Panc1 (cell line): ENCODE measurements around the gene USH1C. TPM values are rescaled to one million over a fixed set of nuclear protein-coding genes. Genes with fewer than 3 reads are reported as not detected.

ENCODE experiments used
- ATAC-seq: fragments of 200-7000 bp; cut with Tn5 transposase; 2 replicates; pipeline ENCODE4 v1.9.1; 2020; ENCODE audit warnings: mild to moderate bottlenecking, moderate library complexity
- BruUV-seq: library from RNA; stranded (reverse); fragments of 400-500 nt; replicated peaks from 2 replicates; lab custom pipeline; 2021; lab: Mats Ljungman, UMichigan
- CTCF ChIA-PET: fragments of 300-600 bp; sonication (Branson Sonifier 250); formaldehyde crosslinking; loops from one replicate; lab custom pipeline; 2022; ENCODE audit warnings: antibody characterized with exemption; lab: Charles Lee
- POLR2A ChIA-PET: fragments of 300-600 bp; sonication (Branson Sonifier 250); formaldehyde crosslinking; loops from one replicate; lab custom pipeline; 2022; ENCODE audit warnings: antibody characterized with exemption; lab: Charles Lee
- DNase-seq: peaks from one replicate; pipeline ENCODE4 v3.0.0-alpha.2; 2010; ENCODE audit warnings: low read depth, low spot score
- H3K27ac ChIP-seq: 2 replicates; pipeline ENCODE4 v1.5.1; 2011; ENCODE audit warnings: mild to moderate bottlenecking, low read length, inconsistent platforms
- H3K27me3 ChIP-seq: fragments of 200-500 bp; sonication (Bioruptor generic); 2 replicates; pipeline ENCODE4 v1.6.0; 2014; ENCODE audit warnings: low read length, inconsistent platforms; ENCODE audit not compliant: control insufficient read depth, insufficient read depth
- H3K36me3 ChIP-seq: fragments of 200-500 bp; sonication (Bioruptor generic); 2 replicates; pipeline ENCODE4 v1.5.1; 2014; ENCODE audit warnings: inconsistent platforms, mild to moderate bottlenecking, low read length, moderate library complexity; ENCODE audit not compliant: control insufficient read depth, insufficient read depth
- H3K4me1 ChIP-seq: 2 replicates; pipeline ENCODE4 v1.5.1; 2011; ENCODE audit warnings: inconsistent platforms, mild to moderate bottlenecking, low read length, moderate library complexity; ENCODE audit not compliant: control insufficient read depth, insufficient read depth
- H3K4me3 ChIP-seq, 2 experiments: 2 replicates each; pipeline ENCODE4 v1.5.1; 2011 to 2012; ENCODE audit warnings: low read depth in 2 of 2, low read length in 2 of 2, mild to moderate bottlenecking in 2 of 2, inconsistent platforms in 1 of 2, moderate library complexity in 1 of 2
- H3K9me3 ChIP-seq: fragments of 200-500 bp; sonication (Bioruptor generic); 2 replicates; pipeline ENCODE4 v1.5.1; 2014; ENCODE audit warnings: low read depth, mild to moderate bottlenecking, inconsistent platforms, low read length, moderate library complexity; ENCODE audit not compliant: control insufficient read depth, insufficient read depth
- POLR2AphosphoS5 ChIP-seq: IDR thresholded peaks from 2 replicates; pipeline ENCODE4 v1.6.1; 2012; ENCODE audit warnings: mild to moderate bottlenecking, low read depth, low read length, moderate library complexity
- SIN3A ChIP-seq: IDR thresholded peaks from 2 replicates; pipeline ENCODE4 v1.6.1; 2012; ENCODE audit warnings: low read depth, mild to moderate bottlenecking, low read length, moderate library complexity, borderline replicate concordance; ENCODE audit not compliant: insufficient read depth
- TCF7L2 ChIP-seq: IDR thresholded peaks from 2 replicates; pipeline ENCODE4 v1.6.1; 2011; ENCODE audit warnings: mild to moderate bottlenecking, low read depth, low read length, inconsistent platforms
- in situ Hi-C: cut with HindIII; loops from 2 replicates; pipeline ENCODE4 v1.10.0; 2016; ENCODE audit warnings: low sequenced_read_pairs, low pct_unique_long_range_greater_than_20kb
- intact Hi-C: fragments of 100-400 bp; cut with micrococcal nuclease; formaldehyde crosslinking; loops from one replicate; pipeline ENCODE4 v1.10.0; 2022; ENCODE audit not compliant: unreplicated experiment
- total RNA-seq: library from RNA; stranded (reverse); gene quantifications from one replicate; pipeline ENCODE4 v1.2.1, GENCODE V29; 2021; ENCODE audit not compliant: unreplicated experiment
- TF ChIP-seq, protein P1 (sequence below): fragments of 450-650 bp; IDR thresholded peaks from 2 replicates; pipeline ENCODE4 v1.5.1; 2017; ENCODE audit warnings: mild to moderate bottlenecking
- TF ChIP-seq, protein P2 (sequence below), 2 experiments: IDR thresholded peaks; 2 replicates each; pipeline ENCODE4 v1.6.1; 2011 to 2012; ENCODE audit warnings: low read depth in 2 of 2, control low read depth in 1 of 2, low read length in 1 of 2, mild to moderate bottlenecking in 1 of 2, moderate library complexity in 1 of 2; ENCODE audit not compliant: insufficient read depth in 1 of 2

Gene USH1C
- total RNA-seq, 1 experiment from 2014 or later: not detected

DNA sequence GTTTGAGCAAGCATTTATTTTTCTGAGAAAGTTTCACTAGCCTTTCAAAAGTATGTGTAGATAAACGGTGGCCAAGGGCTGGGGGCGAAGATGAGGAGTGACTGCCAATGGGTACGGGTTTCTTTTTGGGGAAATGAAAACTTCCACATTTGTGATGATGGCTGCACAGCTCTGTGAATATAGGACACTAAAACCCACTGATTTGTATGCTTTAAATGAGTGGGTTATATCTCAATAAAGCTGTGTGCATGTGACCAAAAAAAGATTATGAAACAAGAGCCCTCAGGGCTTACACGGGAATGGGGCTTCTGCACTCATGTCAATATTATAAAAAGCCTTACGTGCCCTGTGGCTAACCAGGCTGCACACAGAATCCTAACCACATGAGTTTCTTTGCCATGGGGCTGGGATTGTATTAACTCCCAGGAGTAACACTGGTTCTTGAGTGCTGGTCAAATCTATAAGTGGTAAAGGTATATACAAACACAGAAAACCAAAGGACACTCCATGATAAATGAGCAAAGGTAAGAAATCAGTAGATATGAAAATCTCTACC, 98.9 kb downstream of the USH1C start:
- Histone ChIP-seq H3K36me3 (no peaks in the 10 kb centered on the region), H3K4me3 (no peak overlapping the region), H3K27ac (no peak overlapping the region), H3K27me3 (no peaks in the 10 kb centered on the region), H3K9me3 (no peaks in the 10 kb centered on the region), H3K4me1 (no peaks in the 10 kb centered on the region)
- POLR2A ChIA-PET: interaction anchor here (0.7 kb wide), 1 partner anchor 34 kb away, joined by 4 read pairs; no protein-coding TSS in a partner anchor
- intact Hi-C loops (no loop called here), in situ Hi-C loops (no loop called here)
- TF ChIP-seq, protein P1, sequence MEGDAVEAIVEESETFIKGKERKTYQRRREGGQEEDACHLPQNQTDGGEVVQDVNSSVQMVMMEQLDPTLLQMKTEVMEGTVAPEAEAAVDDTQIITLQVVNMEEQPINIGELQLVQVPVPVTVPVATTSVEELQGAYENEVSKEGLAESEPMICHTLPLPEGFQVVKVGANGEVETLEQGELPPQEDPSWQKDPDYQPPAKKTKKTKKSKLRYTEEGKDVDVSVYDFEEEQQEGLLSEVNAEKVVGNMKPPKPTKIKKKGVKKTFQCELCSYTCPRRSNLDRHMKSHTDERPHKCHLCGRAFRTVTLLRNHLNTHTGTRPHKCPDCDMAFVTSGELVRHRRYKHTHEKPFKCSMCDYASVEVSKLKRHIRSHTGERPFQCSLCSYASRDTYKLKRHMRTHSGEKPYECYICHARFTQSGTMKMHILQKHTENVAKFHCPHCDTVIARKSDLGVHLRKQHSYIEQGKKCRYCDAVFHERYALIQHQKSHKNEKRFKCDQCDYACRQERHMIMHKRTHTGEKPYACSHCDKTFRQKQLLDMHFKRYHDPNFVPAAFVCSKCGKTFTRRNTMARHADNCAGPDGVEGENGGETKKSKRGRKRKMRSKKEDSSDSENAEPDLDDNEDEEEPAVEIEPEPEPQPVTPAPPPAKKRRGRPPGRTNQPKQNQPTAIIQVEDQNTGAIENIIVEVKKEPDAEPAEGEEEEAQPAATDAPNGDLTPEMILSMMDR: no peak
- TF ChIP-seq TCF7L2 (no peak), POLR2AphosphoS5 (no peak), SIN3A (no peak)
- TF ChIP-seq, protein P2, sequence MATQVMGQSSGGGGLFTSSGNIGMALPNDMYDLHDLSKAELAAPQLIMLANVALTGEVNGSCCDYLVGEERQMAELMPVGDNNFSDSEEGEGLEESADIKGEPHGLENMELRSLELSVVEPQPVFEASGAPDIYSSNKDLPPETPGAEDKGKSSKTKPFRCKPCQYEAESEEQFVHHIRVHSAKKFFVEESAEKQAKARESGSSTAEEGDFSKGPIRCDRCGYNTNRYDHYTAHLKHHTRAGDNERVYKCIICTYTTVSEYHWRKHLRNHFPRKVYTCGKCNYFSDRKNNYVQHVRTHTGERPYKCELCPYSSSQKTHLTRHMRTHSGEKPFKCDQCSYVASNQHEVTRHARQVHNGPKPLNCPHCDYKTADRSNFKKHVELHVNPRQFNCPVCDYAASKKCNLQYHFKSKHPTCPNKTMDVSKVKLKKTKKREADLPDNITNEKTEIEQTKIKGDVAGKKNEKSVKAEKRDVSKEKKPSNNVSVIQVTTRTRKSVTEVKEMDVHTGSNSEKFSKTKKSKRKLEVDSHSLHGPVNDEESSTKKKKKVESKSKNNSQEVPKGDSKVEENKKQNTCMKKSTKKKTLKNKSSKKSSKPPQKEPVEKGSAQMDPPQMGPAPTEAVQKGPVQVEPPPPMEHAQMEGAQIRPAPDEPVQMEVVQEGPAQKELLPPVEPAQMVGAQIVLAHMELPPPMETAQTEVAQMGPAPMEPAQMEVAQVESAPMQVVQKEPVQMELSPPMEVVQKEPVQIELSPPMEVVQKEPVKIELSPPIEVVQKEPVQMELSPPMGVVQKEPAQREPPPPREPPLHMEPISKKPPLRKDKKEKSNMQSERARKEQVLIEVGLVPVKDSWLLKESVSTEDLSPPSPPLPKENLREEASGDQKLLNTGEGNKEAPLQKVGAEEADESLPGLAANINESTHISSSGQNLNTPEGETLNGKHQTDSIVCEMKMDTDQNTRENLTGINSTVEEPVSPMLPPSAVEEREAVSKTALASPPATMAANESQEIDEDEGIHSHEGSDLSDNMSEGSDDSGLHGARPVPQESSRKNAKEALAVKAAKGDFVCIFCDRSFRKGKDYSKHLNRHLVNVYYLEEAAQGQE (IDR thresholded peaks at IDR 0.05; ENCODE audit: insufficient read depth in 1 of 2, low read depth in 2 of 2, low read length in 1 of 2): no peak
- DNase-seq (no peak), ATAC-seq (no peak)
- CTCF ChIA-PET: no interaction called here
- BruUV-seq: no TSS peak

DNA sequence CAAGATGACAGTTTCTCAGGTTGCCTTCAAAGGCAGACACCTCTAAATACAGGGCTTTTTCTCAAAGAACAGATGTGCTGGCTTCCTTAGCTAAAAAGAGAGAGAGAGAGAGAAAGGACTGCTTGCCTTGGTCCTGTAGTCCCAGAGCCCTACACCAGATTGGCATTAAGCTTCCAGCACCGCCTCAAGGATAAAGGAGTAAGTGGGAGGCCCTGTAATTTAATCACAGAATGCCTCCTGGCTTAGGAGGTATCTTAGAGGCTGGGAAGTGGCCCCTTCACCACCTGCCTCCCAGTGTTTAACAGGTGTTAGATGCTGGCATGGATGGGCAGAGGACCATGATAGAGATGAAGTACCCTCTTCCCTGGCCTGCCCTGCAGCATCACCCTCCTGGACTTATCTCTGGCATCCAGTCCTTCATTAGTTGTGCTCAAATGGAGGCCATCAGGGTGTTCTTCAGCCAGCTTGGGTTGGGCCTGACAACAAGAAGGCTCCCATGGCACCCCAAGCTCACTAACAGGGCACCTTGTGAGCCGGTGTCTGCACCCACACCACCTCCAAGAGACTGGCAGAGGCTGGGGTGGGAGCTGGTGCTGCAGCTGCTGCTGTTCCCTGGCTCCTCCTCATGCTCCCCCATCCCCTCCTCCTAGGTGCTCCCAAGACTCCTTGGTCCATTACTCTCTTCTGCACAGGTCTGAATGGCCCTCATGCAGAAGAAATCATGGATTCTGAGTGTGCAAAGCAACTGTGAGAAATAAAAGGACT, 100.1 kb downstream of the USH1C start:
- BruUV-seq: no TSS peak

More for the DNA sequence above, 100.1 kb downstream of the USH1C start:
- Histone ChIP-seq H3K27ac (no peak overlapping the region), H3K9me3 (no peaks in the 10 kb centered on the region), H3K4me1 (peaks cover 5% of the 10 kb centered on the region; the same call in 1 of the 2 replicates), H3K36me3 (no peaks in the 10 kb centered on the region), H3K27me3 (no peaks in the 10 kb centered on the region), H3K4me3 (no peak overlapping the region)
- ChIA-PET CTCF (no interaction called here), POLR2A (no interaction called here)
- no peak for ATAC-seq
- in situ Hi-C loops: no loop called here
- intact Hi-C loops: no loop called here
- DNase-seq: no peak
- TF ChIP-seq TCF7L2 (no peak), SIN3A (no peak), POLR2AphosphoS5 (no peak)
- TF ChIP-seq, protein P1: no peak
- TF ChIP-seq, protein P2 (IDR thresholded peaks at IDR 0.05; ENCODE audit: insufficient read depth in 1 of 2, low read depth in 2 of 2, low read length in 1 of 2): no peak
